ENCODE measurements around the gene EHMT1.
"Not testable (repeated sequence)": the region's sequence is repeated elsewhere in the genome, so short reads cannot be mapped to it uniquely, and the experiment has no call there.

Gene EHMT1

GRCh38 chr9:137619240-137620047 lies 639 bp downstream of the EHMT1 start:
- no peak for DNase-seq

- DNase-seq, result no peak
Measured at GRCh38 chr9:137620048-137620405, 1.2 kb downstream of the EHMT1 start.

GRCh38 chr9:137620581-137620980 lies 1.8 kb downstream of the EHMT1 start:
- DNase-seq, result no peak

GRCh38 chr9:137621131-137621757 lies 2.4 kb downstream of the EHMT1 start:
- DNase-seq, result no peak

- DNase-seq, result not testable (repeated sequence)
Measured at GRCh38 chr9:137622211-137622610, 3.4 kb downstream of the EHMT1 start.

- DNase-seq, result no peak
Measured at GRCh38 chr9:137626464-137626863, 7.7 kb downstream of the EHMT1 start.

GRCh38 chr9:137627406-137627805 lies 8.6 kb downstream of the EHMT1 start:
- not testable (repeated sequence) for DNase-seq

GRCh38 chr9:137630126-137630525 lies 11.3 kb downstream of the EHMT1 start:
- no peak for DNase-seq

GRCh38 chr9:137630679-137631078 lies 11.9 kb downstream of the EHMT1 start:
- DNase-seq, result no peak

- no peak for DNase-seq
Measured at GRCh38 chr9:137631345-137632229, 12.8 kb downstream of the EHMT1 start.

- no peak for DNase-seq
Measured at GRCh38 chr9:137632230-137633161, 13.7 kb downstream of the EHMT1 start.

GRCh38 chr9:137634016-137634415 lies 15.2 kb downstream of the EHMT1 start:
- DNase-seq, result no peak

GRCh38 chr9:137638680-137639079 lies 19.9 kb downstream of the EHMT1 start:
- DNase-seq, result no peak

- DNase-seq, result no peak
Measured at GRCh38 chr9:137639303-137640051, 20.7 kb downstream of the EHMT1 start.

GRCh38 chr9:137640862-137641261 lies 22.1 kb downstream of the EHMT1 start:
- DNase-seq, result no peak

GRCh38 chr9:137642118-137642601 lies 23.4 kb downstream of the EHMT1 start:
- DNase-seq, result no peak

GRCh38 chr9:137642892-137643291 lies 24.1 kb downstream of the EHMT1 start:
- no peak for DNase-seq

GRCh38 chr9:137643921-137644320 lies 25.1 kb downstream of the EHMT1 start:
- DNase-seq, result no peak

GRCh38 chr9:137645211-137645610 lies 26.4 kb downstream of the EHMT1 start:
- DNase-seq, result no peak

GRCh38 chr9:137646341-137646740 lies 27.5 kb downstream of the EHMT1 start:
- no peak for DNase-seq

- DNase-seq, result no peak
Measured at GRCh38 chr9:137647096-137647714, 28.4 kb downstream of the EHMT1 start.

Measured in activated gamma-delta T cell treated with Interleukin-2 at 50 U/mL for 16 hours (primary cell).